HL-60 (cell line): ENCODE measurements around the gene FRMD5.

Experiments used
- DNase-seq, 2 experiments: peaks; one replicate each; pipeline ENCODE4 v3.0.0-alpha.2; 2010 to 2020; ENCODE audit warnings: low read depth in 1 of 2, low spot score in 1 of 2
- H3K27ac ChIP-seq: fragments of 250-450 bp; sonication (Bioruptor Pico); replicated peaks from 2 replicates; pipeline ENCODE4 v1.5.1; 2020; ENCODE audit warnings: mild to moderate bottlenecking, moderate library complexity
- H3K27me3 ChIP-seq: fragments of 250-450 bp; sonication (Bioruptor Pico); 2 replicates; pipeline ENCODE4 v1.5.1; 2021; ENCODE audit warnings: mild to moderate bottlenecking, moderate library complexity; ENCODE audit not compliant: insufficient read depth, poor library complexity, severe bottlenecking
- H3K4me3 ChIP-seq: replicated peaks from 2 replicates; pipeline ENCODE4 v1.5.1; 2011; ENCODE audit warnings: mild to moderate bottlenecking, control low read depth, low read length; ENCODE audit not compliant: insufficient read depth
- GABPA ChIP-seq: IDR thresholded peaks from 2 replicates; pipeline ENCODE4 v1.6.1; 2012; ENCODE audit warnings: low read depth
- POLR2AphosphoS5 ChIP-seq: IDR thresholded peaks from 2 replicates; pipeline ENCODE4 v1.6.1; 2012; ENCODE audit warnings: low read depth
- SPI1 ChIP-seq: IDR thresholded peaks from 2 replicates; pipeline ENCODE4 v1.6.1; 2012; ENCODE audit warnings: low read depth, mild to moderate bottlenecking, borderline replicate concordance
- TF ChIP-seq, protein P1 (sequence below): IDR thresholded peaks from one replicate; pipeline ENCODE4 v1.5.1; 2011; ENCODE audit warnings: low read length, control low read depth, inconsistent platforms; ENCODE audit not compliant: insufficient read depth
- TF ChIP-seq, protein P2 (sequence below): IDR thresholded peaks from 2 replicates; pipeline ENCODE4 v1.6.1; 2012; ENCODE audit warnings: low read depth; ENCODE audit not compliant: insufficient replicate concordance

Gene FRMD5

DNA sequence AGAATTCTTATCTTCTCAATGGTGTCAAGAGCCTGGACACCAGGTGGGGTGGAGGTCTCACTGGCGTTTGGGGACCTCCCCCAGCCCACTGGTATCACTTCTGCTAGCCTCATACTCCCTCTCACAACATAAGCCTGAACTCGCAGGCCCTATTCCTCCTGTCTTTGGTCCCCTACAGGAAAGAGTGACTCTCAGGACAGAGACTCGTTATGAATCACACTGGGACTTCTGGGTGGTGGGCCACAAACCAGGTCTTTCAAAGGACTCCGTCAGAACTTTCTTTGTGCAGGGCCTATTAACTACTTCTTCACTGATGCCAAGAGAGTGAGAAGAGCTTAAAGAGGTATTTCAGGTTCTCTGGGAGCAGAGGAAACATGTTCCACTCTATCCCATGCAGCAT, 267.9 kb downstream of the FRMD5 start:
- Histone ChIP-seq H3K4me3 (no peak overlapping the region), H3K27ac (no peak overlapping the region), H3K27me3 (peaks cover 6% of the 10 kb centered on the region)
- TF ChIP-seq POLR2AphosphoS5 (no peak), GABPA (no peak), SPI1 (no peak)
- TF ChIP-seq, protein P1, sequence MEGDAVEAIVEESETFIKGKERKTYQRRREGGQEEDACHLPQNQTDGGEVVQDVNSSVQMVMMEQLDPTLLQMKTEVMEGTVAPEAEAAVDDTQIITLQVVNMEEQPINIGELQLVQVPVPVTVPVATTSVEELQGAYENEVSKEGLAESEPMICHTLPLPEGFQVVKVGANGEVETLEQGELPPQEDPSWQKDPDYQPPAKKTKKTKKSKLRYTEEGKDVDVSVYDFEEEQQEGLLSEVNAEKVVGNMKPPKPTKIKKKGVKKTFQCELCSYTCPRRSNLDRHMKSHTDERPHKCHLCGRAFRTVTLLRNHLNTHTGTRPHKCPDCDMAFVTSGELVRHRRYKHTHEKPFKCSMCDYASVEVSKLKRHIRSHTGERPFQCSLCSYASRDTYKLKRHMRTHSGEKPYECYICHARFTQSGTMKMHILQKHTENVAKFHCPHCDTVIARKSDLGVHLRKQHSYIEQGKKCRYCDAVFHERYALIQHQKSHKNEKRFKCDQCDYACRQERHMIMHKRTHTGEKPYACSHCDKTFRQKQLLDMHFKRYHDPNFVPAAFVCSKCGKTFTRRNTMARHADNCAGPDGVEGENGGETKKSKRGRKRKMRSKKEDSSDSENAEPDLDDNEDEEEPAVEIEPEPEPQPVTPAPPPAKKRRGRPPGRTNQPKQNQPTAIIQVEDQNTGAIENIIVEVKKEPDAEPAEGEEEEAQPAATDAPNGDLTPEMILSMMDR, result no peak
- TF ChIP-seq, protein P2, sequence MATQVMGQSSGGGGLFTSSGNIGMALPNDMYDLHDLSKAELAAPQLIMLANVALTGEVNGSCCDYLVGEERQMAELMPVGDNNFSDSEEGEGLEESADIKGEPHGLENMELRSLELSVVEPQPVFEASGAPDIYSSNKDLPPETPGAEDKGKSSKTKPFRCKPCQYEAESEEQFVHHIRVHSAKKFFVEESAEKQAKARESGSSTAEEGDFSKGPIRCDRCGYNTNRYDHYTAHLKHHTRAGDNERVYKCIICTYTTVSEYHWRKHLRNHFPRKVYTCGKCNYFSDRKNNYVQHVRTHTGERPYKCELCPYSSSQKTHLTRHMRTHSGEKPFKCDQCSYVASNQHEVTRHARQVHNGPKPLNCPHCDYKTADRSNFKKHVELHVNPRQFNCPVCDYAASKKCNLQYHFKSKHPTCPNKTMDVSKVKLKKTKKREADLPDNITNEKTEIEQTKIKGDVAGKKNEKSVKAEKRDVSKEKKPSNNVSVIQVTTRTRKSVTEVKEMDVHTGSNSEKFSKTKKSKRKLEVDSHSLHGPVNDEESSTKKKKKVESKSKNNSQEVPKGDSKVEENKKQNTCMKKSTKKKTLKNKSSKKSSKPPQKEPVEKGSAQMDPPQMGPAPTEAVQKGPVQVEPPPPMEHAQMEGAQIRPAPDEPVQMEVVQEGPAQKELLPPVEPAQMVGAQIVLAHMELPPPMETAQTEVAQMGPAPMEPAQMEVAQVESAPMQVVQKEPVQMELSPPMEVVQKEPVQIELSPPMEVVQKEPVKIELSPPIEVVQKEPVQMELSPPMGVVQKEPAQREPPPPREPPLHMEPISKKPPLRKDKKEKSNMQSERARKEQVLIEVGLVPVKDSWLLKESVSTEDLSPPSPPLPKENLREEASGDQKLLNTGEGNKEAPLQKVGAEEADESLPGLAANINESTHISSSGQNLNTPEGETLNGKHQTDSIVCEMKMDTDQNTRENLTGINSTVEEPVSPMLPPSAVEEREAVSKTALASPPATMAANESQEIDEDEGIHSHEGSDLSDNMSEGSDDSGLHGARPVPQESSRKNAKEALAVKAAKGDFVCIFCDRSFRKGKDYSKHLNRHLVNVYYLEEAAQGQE, result no peak
- no peak for DNase-seq

DNA sequence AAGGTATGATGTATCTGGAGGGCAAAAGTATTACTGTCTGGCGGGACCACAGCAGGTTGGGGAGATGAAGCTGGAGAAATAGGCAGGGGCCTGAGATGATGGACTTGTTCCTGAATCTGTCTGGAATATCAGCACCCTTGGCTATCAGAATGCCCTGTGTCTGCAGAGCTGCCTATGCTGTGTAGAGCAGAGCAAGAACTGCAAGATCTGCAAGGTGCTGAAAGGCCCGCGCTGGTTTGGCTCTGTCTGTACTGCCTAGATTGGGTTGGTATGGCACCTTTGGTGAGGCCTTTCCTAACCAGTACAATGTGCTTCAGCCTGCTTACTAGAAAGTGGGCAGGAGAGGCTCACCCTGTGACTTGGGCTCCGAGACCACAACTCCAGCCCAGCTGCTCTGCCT, 271.5 kb downstream of the FRMD5 start:
- Histone ChIP-seq H3K27ac (no peak overlapping the region), H3K27me3 (peaks cover 2% of the 10 kb centered on the region), H3K4me3 (no peak overlapping the region)
- TF ChIP-seq SPI1 (no peak), POLR2AphosphoS5 (no peak), GABPA (no peak)
- TF ChIP-seq, protein P2, result no peak
- TF ChIP-seq, protein P1, result no peak
- no peak for DNase-seq

DNA sequence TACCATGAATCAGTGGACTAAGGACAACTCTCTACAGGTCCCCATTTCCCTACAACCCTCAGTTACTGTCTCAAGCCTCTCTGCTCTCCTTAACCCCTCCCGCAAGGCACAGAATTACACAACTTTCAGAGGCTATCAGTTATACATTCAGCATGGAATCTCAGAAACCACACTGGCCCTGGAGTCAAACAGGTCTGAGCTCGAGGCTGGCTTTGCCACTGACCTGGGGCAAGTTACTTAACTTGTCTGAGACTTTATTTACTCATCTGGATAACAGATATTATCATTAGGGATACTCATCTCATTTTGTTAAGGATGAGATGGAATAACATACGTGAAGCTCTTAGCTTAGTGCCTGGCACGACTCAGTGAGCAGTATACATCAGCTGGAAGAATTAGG, 273.1 kb downstream of the FRMD5 start:
- H3K4me3 ChIP-seq, result no peak overlapping the region
- no peak for TF ChIP-seq POLR2AphosphoS5
- TF ChIP-seq, protein P2, result no peak
- TF ChIP-seq, protein P1, result no peak
- no peak for TF ChIP-seq SPI1
- no peak for TF ChIP-seq GABPA
- no peak overlapping the region for H3K27ac ChIP-seq
- no peak for DNase-seq
- H3K27me3 ChIP-seq, result peaks cover 2% of the 10 kb centered on the region
